ENCODE measurements around the gene SLC2A1. TPM values are rescaled to one million over a fixed set of nuclear protein-coding genes. Genes with fewer than 3 reads are reported as not detected.
A peak's percentile ranks its signal among the peaks of the same experiment; 100 is the strongest.

SLC2A1 gene
- total and polyA plus RNA-seq, 9 of the 15 experiments (the other 6 are each of a cell fraction or from before 2014, with no cell fraction given) = 12.6 to 153 (median 48.0) TPM

- TF ChIP-seq HINFP (tag; conservative IDR thresholded peaks at IDR 0.05; ENCODE audit: low read depth) (no peak), RBM14 (IDR thresholded peaks at IDR 0.05; ENCODE audit: borderline replicate concordance, insufficient read depth, low read depth, low read length) (no peak), NR2C1 (IDR thresholded peaks at IDR 0.05) (no peak), NR2C1 (tag; IDR thresholded peaks at IDR 0.05) (no peak), MYNN (IDR thresholded peaks at IDR 0.05) (no peak), MYNN (CRISPR knock-in tag; IDR thresholded peaks at IDR 0.05) (no peak), SIN3A (IDR thresholded peaks at IDR 0.05; ENCODE audit: borderline replicate concordance in 2 of 2, control insufficient read depth in 1 of 2, low read depth in 2 of 2, low read length in 2 of 2) (no peak), PRMT5 (CRISPR knock-in tag; IDR thresholded peaks at IDR 0.05) (no peak), NR4A1 (CRISPR knock-in tag; IDR thresholded peaks at IDR 0.05) (no peak), NR4A1 (tag; IDR thresholded peaks at IDR 0.05) (no peak), ZNF316 (IDR thresholded peaks at IDR 0.05) (peak; percentile 29), CTCF (IDR thresholded peaks at IDR 0.05 in 2 of 3, conservative IDR thresholded peaks at IDR 0.05 in 1 of 3; ENCODE audit: insufficient read depth in 2 of 3, low read depth in 1 of 3, low read length in 3 of 3) (no peak), USF1 (CRISPR knock-in tag; IDR thresholded peaks at IDR 0.05) (0 out of 2 replicates have a peak, but pooled peaks have one; percentile 32), SRSF1 (IDR thresholded peaks at IDR 0.05; ENCODE audit: low read depth, low read length) (no peak), ZNF778 (CRISPR knock-in tag; IDR thresholded peaks at IDR 0.05) (no peak), PRDM10 (IDR thresholded peaks at IDR 0.05; ENCODE audit: partially characterized antibody) (no peak), ZNF239 (CRISPR knock-in tag; IDR thresholded peaks at IDR 0.05) (no peak), ZKSCAN1 (IDR thresholded peaks at IDR 0.05; ENCODE audit: low read depth, low read length) (no peak)
Observed at GRCh38 chr1:42937141-42937696, 21.4 kb downstream of the SLC2A1 start (continued).
